GM18870 (cell line): ENCODE results near the gene KCNF1.

ENCODE experiments used
- ATAC-seq: cut with Tn5 transposase; IDR thresholded peaks from one replicate; pipeline ENCODE4 v1.9.1; 2021; ENCODE audit warnings: moderate library complexity; ENCODE audit not compliant: unreplicated experiment

KCNF1 gene

DNA sequence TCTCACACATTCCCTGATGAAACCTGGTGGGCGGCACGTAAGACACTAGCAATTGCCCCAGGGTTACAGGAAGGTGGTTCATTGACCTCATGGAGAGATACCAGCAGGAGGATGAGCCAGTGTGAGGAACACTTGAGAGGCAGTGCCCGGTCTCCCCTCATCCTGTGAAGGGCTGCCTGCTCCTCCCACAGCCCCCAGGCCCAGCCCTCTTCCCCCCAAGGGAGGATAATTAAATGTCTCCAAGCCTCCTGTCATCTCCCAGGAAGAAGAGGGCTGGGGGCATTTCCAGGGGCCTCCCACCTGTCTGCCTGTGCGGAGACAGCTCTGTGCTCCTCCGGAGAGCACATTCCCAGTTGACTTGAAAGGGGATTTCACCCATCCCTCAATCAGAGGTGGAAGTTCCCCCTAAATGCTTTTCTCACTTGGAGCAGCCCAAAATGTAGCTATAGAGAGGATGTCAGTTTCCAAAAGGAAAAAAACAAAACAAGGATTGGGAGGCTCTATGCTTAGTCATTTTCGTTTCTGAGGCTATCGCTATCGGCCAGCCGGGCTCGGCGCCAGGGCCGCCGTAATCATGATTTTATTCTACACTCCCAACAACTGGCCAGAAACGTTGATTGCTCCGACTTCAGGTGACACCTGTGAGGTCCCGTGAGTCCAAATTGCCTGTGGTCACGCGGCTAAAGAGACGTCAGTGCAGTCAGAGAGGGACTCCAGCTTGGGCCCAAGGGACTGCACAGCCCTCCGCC lies 7.1 kb downstream of the KCNF1 start:
- ATAC-seq = no peak

DNA sequence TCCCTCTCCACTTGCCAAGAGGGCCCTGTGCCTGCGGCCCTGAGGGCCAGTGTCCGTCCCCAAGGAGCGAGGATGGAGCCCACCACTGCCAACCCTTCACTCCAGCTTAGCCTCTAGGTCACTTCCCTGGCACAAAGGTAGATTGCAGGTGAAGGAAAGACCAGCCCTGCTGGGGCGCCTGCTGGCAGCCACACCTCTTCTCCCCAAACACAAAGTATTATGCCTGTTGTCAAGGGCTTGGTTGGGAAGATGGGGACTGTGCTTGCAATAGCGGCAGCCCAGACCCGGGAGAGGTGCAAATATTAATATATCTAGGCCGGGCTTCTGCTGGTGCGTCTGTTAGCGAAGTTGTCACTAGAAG lies 7.7 kb downstream of the KCNF1 start:
- no peak for ATAC-seq

DNA sequence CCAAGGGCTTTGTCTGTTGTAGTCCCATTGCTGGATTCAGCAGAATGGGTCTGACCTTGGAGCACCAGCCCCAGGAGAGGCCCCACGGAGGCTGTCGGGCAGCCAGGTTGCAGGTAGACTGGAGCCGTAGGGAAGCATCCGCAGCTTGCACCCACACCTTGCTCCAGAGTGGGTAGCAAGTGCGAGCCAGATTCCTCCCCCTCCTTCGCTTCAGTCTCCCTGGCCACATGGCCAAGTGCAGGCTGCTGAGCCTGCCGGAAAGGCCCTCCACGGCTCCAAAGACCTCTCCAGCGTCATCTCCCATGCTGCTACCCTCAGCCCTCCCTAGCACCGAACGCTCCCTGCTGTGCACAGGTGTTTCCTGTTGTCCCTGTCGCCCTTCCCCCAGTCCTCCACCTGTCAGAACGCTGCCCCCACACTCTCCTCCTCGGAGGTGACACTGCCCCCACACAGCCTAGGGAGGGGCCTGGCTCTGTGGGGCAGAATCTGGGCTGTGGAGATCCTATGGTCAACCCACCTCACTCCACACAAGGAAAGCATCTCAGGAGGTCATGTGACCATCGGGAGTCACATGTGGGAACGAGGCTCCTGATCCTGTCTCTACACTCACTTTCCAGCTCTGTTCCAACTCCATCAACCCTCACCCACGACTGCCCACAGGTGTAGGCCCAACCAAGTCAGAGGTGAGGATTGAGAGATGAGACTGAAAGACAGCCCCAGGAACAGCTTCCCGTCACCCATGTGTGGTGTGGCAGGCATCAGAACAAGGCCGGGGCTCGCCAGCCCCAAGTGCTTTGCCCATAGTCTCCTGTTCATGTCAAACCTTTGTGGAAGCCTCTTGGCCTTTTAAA lies 8.3 kb downstream of the KCNF1 start:
- no peak for ATAC-seq

DNA sequence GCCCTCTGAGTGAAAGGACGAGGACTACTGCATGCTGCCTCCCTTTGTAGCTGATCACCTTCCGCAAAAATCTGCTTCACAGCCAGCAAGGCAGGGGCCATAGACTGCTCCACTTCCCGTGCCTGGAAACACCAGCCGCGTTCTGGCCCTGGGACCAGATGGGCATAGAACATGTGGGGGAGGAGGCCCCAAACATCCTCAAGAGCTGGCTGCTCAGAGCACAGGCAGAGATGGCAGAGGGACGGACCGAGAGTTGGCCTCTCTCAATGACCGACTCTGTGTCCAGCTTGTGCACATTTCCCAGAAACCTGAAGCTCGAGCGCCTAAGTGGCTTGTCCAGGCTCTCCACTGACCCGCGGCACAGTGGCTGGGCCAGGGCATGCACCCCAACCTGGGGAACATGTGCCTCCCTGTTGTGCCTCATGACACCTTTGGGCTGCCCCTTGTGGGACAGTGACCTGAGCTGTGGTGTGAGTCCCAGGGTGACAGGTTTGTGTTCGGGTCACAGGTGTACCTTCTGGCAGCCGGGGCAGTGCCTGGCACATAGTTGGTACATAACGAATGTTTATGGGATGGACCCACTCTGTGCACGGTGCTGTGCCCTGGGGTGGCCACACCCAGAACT lies 9.1 kb downstream of the KCNF1 start:
- ATAC-seq = no peak

DNA sequence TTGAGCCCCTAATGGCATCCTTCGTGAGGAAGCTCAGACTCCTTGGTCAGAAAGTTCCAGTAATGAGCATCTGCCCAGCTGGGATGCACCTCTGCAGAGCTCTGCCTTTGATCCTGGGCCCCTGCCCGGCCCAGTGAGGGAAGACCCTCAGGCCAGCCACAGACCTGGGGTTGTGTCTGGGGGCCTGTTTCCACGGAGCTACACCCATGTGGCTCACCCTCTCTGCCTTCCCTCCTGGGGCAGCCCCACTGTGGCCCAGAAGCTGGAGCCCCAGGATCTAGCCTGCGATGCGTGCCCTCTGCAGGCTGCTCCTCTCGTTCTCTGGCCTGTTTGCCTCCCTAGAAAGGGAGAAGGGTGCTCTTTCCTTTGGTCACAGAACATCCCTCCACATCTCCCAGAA lies 9.8 kb downstream of the KCNF1 start:
- ATAC-seq = no peak

DNA sequence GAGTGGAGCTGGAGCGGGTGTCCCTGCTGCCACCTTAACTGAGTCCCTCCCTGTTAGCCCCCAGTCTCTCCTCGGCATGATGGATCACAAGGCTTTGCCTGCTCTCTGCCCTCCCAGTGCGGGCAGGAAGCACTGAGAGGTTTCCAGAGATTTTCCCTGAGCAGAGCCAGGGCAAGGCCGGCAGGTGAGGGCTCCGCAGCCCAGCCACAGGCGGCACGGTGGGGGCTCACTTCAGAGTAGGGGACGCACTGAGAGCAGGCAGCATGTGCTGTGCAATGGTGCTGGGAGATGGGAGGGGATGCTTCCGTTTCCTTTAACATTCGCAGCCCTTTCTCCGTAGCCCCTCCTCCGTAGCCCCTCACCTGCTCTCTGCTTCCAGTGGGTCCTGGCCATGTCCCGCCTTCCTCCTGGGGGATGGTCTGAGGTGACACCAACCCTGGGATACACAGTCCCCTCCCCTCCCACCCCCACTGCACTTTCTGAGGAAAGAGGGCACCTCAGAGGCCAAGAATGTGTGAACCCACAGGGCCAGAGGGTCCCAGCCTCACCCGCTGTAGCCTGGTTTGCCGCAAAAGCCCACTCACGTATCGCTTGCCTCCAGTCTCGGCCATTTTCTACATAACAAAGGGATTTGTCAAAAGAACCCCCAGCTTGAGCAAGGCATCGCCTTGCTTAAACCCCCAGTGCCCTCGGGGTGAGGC lies 10.7 kb downstream of the KCNF1 start:
- ATAC-seq = no peak

DNA sequence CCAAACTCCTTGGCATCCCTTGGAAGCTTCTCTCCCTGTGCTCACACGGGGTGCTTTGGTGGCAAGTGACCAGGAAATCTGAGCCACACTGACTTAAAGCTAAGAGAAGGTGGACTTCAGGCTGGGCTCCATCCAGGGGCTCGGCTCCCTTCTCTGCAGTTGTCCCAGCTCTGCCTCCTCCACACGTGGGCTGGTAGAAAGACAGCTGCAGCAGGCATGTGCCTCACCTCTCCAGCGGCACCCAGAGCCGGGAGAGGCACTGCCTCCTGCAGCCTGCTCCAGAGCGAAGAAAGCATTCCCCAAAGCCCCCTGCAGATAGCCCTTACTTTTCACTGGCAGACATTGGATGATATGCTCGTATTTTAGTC lies 11.3 kb downstream of the KCNF1 start:
- ATAC-seq = no peak

DNA sequence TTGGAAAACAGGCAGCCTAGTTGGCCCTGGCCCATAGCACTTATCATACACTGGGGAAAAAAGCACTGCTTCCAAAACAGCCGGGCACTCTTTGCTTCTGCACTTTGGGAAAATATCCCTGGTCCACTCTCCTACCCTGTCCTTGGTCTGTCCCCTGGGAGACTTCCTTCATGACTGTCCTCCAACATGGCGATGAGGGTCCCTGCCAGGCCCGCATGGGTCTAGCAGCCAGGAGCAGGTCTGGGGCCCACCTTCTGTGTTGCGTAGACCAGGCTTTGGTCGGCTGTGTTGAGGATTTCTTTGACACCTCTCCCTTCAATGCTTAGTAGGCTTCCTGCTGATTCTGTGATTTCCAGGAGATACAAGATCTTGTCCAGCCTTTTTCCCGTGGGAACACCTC lies 12.2 kb downstream of the KCNF1 start:
- ATAC-seq = no peak

DNA sequence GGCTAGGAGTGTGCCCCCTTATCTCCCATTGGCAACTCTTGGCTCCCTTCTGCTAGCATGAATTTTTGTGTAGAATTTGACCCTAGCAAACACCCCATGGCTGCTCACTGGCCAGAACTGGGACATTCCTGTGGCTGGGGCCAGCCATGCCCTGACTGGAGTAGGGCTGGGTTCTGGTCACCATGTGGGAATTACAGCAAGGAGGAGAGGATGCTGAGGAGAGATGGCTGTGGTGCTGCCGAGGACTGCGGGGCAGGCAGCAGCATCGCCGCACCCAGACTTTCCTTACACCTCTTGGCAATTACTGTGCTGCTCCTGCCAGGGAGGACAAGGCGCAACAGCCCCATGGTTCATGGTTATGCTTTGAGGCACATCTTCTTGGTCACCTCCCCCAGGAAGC lies 12.7 kb downstream of the KCNF1 start:
- ATAC-seq = no peak

DNA sequence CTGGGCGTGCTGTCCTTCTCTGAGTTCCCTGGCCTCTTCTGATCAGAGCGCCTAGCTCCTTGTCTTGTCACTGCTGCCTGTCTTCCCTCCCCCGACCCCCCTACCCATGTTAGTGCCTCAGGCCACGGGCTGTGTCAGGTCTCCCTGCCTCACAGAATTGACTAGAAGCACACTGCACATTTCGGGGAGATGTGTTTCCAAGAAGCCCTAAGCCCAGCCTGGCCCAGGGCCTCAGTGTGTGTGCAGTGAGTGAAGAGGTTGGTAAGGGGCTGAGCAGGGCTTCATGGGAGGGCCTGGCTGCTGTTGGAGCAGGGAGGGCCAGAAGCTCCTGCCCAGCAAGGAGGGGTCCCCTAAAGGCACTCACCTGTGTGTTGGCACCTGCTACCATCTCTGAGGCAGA lies 13.1 kb downstream of the KCNF1 start:
- ATAC-seq = no peak

DNA sequence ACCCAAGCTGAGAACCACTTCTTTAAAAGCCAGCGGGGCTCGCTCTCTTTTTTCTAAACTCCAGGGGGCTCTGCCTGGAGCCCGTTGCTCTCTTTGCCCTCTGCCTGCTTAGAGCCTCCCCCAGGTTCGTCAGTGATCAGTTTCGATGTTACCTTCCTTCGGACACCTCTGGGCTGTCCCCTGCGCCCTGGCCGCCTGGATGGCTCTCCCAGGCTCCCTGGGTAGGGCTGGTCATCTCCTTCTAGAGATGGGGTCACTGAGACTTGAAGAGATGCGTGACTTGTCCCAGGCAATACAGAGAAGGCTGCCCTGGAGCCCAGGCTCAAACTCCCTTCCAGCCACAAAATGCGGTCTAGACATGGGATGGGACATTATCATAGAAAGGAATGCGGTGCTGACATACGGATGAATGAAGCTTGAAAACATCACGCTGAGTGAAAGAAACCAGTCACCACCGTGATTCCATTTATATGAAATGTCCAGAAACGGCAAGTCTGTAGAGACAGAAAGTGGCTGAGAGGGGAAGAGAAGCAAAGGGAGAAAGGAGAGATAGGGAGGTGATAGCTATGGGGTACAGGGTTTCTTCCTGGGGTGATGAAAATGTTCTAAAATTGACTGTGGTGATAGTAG lies 14.6 kb downstream of the KCNF1 start:
- ATAC-seq = no peak

DNA sequence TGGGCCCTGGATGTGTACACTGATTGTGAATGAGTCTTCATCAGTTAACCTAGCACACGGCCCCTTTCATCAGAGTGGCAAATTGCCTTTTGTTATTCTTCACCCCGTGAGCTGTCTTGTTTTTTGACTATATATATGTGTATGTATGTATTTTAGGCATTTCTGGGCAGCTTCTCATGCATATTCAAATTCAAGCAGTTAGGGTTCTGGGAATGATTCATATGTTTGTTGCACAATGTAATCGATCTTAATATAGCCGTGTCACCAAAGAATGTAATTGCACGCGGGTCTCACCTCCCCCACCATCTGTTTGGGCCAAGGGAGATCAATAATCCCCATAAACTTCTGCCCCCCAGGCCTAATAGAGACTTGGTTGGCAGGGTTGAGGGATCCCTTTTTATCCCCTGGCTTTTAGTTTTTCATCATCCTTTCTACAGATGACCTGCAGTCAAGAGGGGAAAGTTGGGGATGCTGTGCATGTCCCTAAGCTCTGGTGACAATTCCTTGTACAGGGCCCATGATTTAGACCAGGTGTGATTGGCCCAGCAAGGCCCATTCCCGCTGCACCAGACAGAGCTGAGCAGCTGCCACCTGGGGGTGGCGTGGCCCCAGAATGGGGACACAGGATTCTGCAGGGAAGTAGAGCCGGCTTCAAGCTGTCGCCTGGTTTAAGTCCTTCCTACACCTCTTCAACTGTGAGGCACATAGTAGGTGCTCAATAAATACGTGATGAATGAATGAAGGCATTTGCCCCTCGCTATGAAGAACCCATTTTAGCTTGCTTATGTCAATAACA lies 19.2 kb downstream of the KCNF1 start:
- ATAC-seq = no peak

DNA sequence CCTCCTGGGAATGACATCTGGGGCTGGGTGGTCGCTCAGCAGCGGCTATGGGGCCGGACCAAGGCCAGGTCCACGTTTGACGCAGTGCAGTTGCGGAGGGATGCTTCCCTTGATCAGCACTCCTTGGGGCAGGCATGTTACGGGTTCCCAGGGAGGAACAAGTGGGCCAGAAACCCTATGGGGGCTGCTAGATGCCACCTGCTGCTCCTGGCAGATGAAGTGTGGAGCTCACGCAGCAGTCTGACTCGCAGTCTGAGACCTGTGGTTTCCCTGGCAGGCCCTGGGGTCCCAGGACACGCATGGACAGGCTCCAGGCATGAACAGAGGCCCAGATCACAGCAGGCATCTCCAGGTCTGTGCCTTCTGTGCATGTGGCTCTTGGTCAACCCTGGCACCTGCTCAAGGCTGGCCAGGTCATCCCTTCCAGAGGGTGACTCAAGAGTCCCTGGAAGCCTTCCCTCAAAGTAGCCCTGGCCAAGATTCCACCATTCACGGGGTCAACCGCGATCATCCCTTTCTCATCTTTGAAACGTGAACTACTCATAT lies 20.0 kb downstream of the KCNF1 start:
- ATAC-seq = no peak

DNA sequence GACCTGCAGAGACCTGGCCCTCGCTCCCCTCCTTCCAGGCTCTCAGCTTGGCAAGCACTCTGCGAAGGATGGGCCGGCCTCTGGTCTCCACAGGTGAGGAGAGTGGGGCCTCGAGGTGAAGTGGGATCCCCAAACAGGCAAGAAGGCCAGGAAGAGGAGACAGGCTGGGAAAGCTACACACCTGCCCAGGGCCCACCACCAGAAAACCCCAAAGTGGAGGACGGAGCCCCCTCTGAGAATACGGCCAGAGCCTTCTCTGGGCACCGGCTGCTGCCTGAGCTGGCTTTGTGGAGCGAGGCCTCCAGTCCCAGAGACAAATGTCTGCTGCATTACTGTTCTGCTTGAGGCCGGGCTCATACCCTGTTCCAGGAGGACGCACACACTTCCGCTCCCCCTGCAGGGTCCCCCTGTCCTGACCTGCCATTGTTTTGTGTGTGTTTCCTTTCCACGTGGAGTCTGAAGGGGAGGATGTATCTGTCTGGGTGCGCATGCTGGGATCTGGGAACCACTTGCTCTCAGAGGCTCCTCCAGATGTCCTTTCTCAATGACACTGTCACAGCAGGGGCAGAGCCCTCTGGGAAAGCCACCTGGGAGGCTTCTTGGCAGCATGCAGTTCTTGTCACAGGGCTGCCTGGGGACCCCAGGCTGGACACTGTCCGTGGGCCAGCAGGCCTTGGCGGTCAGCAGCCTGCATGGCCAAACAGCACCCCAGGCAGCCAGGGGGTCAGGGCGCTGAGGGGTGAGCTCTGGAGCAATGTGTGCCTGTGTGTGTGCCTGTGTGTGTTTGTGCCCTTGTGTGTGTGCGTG lies 20.8 kb downstream of the KCNF1 start:
- no peak for ATAC-seq

DNA sequence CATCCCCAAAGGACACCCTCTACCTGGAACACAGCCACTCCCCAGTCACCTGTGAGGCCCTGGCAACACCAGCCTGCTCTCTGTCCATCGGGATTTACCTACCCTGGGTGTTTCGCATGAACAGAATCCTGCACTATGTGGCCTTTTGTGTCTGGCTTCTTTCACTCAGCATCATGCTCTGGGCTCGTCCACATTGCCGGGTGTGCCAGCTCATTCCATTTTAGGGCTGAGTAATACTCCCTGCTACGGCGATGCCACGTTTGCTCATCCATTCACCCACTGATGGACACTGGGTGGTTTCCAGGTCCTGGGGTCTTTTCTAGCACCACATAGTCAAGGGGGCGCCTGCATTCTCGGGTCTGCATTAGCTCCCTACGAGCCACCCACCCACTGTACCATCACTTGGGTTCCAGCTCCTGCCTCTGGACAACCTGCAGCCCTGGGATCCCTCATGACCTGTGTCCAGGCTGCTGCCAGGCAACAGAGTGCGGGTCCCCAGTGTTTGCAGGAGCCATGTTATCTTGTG lies 22.0 kb downstream of the KCNF1 start:
- no peak for ATAC-seq

DNA sequence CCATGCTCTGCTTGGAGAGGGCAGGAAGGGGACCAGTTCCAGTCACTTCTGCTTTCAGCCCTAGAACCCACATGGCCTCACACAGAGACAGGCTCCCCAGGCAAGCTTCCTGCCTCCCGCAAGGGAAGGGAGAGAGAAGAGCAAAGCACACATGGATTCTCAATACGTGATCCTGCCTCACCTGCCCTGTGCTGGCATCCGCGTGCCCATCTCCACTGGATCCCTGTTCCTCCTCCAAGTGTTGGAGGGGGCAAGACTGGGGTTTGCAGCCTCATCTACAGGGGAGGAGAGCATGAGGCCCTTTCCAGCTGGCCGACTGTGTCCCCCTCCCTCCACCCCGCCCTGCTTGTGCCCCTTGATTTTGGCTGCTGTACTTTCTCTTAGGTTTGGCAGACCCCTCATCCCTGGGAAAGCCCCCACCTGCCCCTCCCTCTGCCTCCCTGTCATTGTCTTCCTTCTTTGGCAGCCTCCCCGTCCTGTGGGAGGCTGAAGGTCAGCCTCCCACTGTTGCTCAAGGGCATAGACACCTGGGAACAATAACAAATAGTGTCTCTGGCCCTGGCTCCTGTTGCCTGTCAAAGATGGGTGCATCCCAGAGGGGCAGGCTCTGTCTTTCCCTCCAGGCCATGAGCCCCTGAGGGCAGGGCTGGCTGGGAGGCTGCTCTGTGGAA lies 22.7 kb downstream of the KCNF1 start:
- no peak for ATAC-seq

DNA sequence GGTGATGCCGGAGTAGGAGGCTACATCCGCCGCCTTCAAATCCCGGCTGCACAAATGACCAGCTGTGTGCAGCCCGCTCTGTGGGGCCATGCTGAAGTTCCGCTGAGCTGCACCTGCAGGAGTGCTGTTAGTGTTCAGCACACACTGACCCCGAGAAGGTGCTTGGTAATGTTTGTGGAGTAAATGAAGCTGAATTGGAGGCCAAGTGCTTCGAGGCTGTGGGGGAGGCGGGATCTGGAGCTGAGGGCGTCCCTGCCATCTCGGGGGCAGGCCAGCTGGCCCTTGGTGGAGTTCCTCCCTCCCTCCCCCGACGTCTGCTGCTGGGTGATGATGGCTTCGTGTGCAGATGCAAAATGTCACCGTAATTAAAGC lies 23.2 kb downstream of the KCNF1 start:
- ATAC-seq = no peak

DNA sequence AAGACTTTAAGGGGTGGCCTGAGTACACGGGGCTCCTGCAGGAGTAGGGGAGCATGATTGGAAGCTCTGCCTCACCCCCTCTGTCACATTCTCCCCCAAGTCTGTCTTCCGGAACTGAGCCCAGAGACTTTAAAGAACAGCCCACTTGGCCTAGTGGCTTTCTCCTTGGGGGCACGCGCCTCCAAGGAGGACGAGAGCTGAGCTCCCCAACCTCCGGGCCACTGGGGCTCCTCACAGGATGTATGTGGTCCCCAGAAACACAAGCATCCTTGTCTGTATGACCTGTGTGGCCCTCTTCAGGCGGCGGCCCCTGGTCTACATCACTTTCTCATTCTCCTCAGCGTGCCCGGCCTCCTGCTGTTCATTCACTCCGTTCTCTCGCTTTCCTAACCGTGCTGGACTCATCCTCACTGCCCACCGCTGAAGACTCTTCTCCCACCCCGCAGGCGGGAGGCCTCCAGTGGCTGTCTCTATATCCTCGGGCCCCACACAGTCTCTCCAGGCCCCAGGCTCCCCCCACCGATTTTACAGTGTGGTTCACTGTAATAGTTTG lies 23.7 kb downstream of the KCNF1 start:
- no peak for ATAC-seq
